ENCODE results near the gene NOL9.

Gene NOL9

DNA sequence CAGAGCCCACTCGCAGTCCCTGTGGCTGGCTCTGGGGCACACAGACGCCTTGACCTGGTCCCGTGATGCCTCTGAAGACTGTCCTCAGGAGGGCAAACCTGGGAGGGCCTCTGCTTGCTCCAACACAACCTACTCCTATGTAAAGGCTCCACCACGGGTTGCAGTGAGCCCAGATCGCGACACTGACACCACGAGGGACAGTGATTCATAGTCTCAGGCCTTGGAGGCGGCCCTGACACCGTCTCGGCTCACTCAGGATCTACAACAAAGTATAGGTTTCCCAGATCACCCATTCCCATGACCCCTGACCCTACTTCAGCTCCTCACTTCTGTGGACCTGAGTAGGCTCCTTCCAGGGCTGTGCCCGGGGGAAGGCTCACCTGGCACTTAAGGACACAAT is 28.0 kb downstream of the NOL9 start:
- DNase-seq (ENCODE audit: low read depth in 1 of 2, low spot score in 1 of 2), result no peak

DNA sequence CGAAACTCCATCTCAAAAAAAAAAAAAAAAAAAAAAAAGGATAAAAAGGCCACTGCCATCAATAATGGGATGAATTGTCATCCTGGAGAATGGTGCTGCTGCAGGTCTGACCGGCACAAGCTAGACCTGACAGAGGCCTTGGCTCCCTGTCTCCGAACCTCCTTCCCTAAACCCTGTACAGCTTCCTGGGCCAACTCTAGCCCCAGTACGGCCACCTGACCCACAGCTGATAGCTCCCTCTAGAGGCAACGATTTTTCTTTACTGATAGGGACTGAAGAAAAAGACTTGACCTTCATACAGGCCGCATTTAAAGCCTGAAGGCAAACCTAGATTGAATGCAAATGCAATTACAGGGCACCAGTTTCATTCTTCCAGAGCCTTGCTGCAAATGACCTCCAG is 30.7 kb downstream of the NOL9 start:
- no peak for DNase-seq (ENCODE audit: low read depth in 1 of 2, low spot score in 1 of 2)

DNA sequence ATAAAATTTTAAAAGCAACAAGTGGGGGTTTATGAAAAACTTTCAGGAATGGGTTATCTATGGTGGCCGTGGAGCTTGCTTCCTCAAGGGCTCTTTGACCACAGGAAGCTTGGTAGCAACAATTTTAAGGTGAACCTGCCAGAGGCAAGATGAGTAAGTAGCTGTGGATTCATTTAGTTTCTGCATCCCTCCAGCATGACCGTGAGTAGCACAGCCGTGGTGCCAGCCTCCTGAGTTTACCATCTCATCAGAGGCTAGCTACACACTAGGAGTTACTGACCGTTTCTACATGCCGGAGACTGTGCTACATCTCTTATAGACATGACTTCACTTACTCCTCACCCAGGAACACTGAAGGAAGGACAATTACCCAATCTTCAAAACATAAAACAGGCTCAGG is 32.8 kb downstream of the NOL9 start:
- no peak for DNase-seq (ENCODE audit: low read depth in 1 of 2, low spot score in 1 of 2)

DNA sequence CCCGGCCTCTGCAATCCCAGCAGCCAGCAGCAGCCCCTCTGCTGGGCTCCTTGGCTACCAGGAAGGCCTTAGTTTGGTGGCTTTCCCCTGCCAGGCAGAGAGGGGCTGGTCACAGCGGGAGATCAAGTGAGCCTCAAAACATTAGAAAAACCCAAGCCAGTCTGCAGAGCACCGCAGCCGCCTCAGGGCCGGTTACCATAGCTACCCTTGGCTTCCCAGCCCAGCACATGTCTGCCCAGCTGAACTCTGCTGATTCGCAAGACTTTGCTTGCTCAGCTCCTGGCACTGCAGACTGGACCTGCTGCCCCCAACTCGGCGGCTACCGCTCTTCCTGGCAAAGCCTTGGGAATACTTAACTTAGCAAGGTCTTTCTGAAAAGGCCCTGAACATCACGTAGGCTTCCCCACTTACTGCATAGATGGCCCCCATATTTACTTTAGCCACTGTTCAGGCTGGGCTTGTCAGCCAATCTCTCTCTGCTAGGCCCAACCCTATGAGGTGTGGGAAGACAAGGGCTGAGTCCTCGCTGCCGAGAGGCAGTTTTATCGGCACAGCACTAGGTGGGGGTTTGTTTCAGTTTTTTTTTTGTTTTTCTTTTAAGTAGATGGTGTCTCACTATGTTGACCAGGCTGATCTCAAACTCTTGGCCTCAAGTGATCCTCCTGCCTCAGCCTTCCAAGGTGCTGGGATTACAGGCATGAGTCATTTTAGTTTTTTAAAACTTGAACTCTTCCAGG is 34.2 kb downstream of the NOL9 start:
- DNase-seq (ENCODE audit: low read depth in 1 of 2, low spot score in 1 of 2), result no peak

DNA sequence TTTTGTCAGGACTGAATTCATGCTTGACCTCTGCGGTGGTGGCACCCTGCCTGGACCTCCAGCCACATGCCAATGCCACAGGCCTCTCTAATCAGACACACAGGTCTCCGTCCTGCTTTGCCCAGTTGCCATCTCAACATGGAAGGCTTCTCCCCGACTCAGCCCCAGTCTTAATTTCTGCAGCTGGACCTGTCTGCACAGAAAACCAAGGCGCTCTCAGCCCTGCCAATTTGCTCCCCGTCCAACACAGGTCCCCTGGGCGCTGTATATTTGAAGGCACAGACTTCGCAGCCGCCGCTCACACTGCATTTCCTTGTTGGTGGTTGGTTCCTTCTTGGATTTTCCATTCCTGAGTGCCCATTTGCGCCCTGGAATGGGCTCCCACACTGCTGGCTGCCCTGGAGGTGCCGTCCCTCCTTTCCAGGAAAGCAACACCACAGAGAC is 34.8 kb downstream of the NOL9 start:
- no peak for DNase-seq (ENCODE audit: low read depth in 1 of 2, low spot score in 1 of 2)

DNA sequence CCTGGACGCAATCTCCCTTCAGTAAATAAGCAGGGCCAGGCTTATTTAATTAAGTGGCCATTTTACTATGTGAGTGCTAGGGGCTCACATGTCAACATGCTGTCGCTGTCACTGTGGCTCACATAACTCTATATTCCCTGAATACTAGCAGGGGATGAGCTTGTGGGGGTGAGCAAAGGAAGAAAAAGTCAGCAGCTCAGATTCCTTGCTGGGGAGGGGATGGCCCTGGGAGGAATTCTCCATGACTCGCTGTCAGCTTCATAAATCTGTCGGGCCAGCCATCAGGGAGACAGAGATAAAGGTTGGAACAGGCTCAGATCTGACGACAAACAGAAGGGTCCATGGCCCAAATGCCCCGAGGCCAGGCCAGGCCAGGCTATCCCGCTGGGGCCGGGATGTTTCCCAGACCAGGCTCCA is 36.9 kb downstream of the NOL9 start:
- DNase-seq (ENCODE audit: low read depth in 1 of 2, low spot score in 1 of 2), result no peak

DNA sequence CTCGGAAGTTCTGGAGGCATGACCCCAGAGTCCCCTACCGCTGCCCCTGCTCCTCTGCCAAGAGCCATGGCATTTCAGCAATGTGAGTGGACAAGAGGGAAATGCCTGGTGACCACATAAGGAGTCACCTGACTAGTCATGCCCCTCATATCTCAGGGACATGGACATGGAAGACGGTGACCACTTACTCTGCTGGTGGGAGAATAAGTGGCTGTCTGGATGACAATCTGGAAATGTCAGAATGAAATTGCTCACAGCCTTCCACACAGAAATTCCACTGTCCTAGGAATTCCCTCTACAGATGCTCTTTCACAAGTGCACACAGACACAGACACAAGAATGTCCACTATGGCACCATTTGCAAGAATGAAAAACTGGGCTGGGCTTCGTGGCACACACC is 38.5 kb downstream of the NOL9 start:
- no peak for DNase-seq (ENCODE audit: low read depth in 1 of 2, low spot score in 1 of 2)

DNA sequence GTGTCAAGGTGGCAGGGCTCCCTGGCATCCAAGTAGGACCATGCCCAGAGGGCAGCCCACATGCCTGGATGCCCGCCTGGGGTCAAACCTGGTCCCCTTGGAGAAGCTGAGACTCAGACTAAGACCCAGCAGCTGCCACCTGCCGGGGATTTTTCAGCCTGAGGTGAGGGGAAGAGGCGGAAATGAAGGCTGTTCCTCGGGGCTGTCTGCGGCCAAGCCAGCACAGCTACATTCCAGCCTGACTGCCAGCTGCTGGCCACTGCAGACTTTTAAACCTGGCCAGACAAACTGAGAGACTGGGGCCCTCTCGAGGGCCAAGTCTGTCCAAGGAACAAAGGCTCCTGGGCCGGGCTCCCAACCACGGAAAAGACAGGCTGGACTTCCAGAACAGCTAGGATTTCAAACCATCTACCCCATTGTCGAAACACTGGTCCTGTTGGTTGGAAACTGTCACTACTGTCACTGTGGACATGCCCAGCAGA is 41.0 kb downstream of the NOL9 start:
- no peak for DNase-seq (ENCODE audit: low read depth in 1 of 2, low spot score in 1 of 2)

DNA sequence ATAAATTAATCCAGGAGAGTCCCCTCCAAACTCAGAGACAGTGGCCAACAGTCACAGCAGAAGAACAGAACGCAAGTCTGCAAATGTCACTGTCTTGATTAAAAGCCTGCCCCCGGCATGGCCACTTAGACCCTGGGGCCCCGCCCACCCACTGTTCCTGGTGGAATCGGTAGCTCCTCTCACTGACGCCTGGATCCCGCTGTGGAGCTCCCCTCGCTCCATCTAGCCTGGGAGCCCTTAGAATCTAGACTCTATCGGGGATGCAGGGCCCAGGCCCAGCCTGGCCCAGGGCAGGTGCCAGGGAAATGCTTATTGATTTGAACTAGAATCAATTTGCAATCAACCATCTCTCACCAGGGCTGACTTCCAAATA is 41.4 kb downstream of the NOL9 start:
- DNase-seq (ENCODE audit: low read depth in 1 of 2, low spot score in 1 of 2), result no peak

DNA sequence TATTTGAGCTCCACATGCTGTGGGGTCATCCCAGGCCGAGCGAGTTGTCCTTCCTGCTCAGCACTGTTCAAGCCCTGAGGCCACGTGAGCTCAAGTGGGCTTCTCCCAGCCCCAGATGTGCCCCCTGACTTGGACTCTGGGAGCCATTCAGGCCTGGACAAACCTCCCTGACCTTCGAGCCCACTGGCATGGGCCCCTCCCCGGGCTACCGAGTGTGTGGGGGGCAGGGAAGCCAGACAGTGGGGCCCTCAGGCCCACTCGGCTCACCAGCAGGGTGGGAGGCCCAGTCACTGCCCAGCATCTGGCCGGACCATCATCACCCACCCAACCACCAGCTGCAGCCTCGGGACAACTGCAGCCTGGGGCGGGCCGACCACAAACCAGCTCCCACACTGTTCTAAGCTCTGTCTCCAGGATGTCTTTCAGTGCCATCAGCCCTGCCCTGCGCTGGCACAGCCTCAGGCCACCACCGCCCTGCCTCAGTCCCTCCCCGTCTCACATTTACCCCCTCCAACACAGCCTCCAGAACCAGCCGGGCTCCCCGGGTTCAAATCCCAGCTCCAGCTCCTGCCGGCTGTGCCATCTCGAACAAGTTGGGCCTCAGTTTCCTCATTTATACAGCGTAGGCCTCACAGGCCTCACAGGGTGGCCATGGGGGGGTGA is 41.9 kb downstream of the NOL9 start:
- DNase-seq (ENCODE audit: low read depth in 1 of 2, low spot score in 1 of 2), result no peak

DNA sequence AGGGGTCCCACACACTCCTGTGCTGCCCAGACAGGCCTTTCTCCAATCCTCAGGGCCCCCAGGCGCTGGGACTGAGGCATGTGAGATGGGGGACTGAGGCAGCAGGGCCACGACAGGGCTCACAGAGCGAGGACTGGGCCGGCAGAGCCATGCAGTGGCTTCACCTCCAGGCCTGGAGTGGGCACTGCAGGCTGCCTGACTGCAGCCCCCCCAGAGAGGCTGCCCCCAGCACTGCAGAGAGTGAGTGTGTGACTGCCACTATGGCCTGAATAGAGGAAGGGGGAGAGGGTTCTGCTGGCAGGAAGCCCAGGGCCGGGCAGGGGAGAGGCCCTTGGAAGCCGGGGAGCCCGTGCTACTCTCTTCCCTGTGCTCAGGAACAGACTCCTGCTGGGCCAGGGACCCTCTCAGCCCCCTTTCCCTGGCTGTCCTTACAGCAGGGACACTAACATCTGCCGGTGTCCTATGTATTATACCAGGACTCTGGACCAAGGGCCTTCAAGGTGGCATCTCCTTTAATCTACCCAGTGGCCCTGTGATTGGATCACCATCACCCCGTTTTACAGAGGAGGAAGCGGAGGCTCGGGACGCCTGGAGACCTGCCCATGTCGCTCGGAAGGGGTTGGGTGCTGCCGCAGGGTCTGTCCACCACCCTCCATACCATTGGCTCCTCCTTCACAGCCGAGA is 42.6 kb downstream of the NOL9 start:
- no peak for DNase-seq (ENCODE audit: low read depth in 1 of 2, low spot score in 1 of 2)

DNA sequence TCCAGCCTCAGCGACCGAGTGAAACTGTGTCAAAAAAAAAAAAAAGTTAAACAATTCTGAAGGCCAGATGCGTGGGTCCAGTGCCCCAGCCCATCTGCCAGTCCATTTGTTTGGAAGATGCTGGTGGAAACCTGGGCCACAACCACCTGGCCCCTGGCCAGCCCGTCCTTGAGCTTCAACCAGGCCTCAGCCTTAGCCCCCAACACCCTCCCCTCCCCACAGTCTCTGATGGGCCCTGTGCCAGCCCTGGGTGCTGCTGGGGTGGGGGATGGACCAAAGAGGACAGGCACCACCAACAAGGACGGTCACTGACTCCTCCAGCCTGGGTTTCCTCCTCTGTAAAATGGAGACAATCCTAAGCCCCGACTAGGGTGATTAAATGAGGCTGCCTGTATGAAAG is 43.3 kb downstream of the NOL9 start:
- no peak for DNase-seq (ENCODE audit: low read depth in 1 of 2, low spot score in 1 of 2)

DNA sequence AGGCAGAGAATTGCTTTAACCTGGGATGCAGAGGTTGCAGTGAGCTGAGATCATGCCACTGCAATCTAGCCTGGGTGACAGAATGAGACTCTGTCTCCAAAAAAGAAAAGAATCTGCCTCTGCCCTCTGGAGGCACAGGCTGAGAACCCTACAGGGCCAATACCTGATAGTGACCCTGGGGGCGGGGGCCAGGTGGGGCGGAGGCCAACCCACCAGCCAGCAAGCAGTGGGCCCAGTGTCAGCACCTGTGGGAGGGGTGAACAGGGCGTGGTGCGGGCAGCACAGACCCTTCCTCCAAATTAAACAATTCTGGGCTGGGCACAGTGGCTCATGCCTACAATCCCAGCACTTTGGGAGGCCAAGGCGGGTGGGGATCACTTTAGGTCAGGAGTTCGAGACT is 43.8 kb downstream of the NOL9 start:
- DNase-seq (ENCODE audit: low read depth in 1 of 2, low spot score in 1 of 2), result no peak

DNA sequence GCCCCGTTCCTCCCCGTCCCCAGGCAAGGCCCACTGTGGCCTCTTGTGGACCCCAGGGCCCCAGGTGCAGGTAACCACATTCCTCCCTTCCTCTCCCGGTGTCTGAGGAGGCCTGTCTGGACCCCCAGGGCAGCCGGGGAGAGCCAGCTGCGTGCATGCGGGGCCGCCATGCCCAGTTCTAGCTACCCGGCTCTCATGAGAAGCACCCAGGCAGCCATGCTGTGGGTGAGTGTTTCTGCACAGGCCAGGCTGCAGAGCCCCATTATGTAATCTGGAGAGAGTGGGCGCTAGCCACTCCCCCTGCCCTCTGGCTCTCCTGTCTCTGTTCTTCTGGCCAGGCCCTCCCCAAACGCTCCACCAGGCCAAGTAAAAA is 44.4 kb downstream of the NOL9 start:
- DNase-seq (ENCODE audit: low read depth in 1 of 2, low spot score in 1 of 2), result no peak

DNA sequence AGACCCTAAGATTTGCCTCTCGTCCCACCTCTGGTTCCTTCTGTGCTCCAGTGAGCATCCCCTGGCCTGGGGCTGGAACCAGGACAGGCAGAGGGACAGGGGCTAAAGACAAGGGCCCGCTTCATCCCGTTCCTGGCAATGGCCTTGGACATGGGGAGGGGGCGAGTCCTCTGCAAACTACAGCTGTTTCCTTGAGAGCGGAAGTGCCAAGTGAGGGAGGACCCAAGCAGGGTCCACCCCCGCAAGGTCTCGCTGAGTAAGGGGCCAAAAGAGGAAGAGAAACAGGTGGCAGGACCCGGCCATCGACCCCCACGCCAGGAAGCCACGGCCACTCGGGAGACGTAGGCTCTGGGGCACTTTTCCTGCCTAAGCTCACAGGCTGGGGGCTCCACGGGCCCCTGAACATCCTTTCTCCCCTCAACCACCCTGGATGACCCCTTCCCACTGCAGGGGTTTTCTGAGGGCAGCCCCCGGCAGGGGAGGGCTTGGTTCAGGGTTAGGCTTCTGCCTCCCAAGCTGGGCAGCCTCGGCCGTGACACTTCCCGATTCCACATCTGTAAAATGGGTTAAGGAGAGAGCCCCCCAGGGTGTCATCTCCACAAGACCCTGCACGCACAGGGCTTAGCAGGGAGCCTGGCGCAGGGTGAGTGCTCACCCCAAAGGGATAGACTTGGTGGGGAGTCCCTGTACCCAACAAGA is 44.9 kb downstream of the NOL9 start:
- DNase-seq (ENCODE audit: low read depth in 1 of 2, low spot score in 1 of 2), result no peak

DNA sequence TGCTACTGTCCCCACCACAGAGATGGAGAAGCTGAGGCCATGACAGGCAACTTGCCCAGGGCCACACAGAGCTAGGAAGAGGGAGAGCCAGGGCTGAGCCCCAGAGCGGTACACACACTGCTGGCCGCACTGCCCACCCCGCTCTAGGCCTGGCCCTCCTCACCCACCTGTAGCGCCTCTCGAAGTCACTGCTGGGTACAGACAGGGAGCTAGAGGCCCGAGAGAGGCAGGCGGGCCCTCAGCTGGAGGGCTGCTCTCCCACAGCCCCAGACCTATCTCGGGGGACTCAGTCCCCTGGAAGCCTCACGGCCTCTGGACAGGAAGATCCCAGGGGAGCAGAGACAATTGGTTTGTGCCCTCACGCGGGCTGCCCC is 45.5 kb downstream of the NOL9 start:
- no peak for DNase-seq (ENCODE audit: low read depth in 1 of 2, low spot score in 1 of 2)

DNA sequence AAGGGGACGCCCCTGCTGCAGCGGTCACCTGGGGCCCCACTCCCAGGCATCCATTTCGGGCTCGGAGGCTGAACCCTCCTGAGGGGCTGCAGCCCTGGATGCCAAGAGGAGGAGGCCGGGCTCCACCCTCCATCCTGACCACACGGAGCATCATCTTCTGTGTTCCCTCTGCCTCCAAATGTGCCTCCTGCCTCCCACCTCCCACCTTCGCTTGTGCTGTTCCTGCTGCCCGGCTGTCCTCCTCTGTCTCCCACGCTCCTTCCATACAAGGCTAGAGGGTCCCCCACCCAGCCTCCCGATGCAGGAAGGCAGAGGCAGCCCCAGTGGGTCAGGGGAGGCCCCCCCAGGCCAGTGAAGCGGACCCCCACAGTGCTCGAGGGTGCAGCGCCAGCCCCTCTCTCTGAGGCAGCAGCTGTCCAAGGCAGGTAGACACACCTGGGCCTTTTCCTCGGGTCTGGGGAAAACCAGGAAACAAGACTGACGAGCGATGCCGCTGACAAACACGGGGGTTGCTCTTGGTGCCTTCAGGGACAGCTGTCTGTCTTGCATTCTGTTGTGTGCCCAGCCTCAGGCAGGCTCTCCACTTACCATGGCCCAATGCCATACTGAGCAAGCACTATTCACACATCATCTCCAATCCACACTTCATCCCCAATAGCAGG is 46.0 kb downstream of the NOL9 start:
- no peak for DNase-seq (ENCODE audit: low read depth in 1 of 2, low spot score in 1 of 2)

DNA sequence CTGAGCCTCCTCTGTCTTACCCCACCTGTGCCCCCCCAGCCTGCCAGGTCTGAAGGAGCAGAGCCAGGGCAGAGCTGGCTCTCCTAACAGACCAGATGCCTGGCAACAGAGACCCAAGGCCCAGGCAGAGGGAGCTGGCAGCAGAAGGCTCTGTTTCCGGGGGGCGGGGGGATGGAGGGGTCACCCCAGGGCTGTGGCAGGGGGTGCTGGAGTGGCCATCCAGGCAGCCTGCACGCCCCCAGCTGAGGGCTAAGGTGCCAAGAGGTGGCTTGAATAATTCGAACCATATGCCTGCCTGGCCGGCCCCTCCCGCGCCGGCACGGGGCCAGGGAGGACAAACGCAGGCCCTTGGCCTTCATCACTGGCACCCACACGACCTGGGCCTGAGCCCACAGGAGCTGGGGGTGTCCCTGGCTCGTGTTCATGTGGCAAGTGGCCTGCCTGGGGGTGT is 46.8 kb downstream of the NOL9 start:
- no peak for DNase-seq (ENCODE audit: low read depth in 1 of 2, low spot score in 1 of 2)

DNA sequence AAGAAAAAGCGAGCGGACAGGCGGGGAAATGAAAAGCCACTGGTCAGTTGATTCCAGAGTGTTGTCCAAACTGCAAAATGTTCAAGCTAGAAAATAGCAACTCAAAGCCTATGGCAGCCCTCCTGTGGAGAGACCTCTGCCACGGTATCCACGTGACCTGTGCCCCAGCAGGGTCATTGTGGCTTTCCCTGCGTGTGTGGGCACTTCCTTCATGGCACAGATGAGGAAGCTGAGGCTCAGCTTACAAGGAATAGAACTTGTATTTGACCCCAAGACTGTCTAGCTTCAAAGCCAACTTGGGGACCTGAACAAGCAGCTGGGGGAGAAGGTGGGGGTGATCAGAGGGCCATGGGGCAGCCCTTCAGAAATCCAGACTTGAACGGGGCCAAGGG is 47.3 kb downstream of the NOL9 start:
- no peak for DNase-seq (ENCODE audit: low read depth in 1 of 2, low spot score in 1 of 2)

DNA sequence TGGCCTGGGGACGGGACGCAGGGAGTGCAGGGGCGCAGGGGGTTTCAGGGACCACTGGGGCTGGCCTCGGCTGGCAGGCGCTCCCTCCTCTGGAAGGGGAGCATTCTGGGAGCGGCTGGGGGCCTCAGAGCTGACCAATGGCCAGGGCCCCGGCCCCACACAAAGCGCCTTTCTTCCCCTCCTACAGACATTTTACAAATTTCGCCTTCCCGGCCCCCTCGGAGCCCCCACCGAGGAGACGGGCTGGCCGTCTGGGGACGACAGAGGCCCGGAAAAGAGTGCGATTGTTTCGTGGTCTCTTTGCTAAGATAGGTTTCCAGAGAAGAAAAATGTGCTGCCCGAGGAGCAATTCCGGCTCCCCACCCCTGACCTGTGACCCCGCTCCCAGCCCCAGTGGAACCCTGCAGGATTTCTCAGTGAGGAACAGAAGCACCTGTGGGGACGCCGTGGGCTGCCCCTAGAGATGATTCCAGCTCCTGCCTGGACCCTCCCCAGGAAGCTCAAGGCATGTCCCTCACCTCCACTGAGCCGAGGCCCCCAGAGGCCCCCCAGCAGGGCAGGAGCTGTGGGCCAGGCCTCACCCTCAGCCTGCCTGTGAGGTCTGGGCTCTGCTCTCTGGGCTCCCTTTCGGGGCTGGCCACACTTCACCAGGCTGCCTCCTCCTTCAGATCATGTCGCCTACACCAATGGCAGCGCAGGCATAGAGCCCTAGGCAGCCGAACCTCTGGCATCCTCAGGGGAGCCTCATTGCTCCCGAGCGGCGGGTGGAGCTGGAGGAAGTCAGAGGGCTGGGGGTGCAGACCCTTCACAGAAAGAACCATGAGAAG is 47.9 kb downstream of the NOL9 start:
- no peak for DNase-seq (ENCODE audit: low read depth in 1 of 2, low spot score in 1 of 2)
